22Rv1 (cell line): ENCODE results near the gene MDM1.

Experiments
- ZFX ChIP-seq: fragments of 450-650 bp; IDR thresholded peaks from 2 replicates; pipeline ENCODE4 v1.6.1; 2017; ENCODE audit warnings: antibody characterized with exemption, borderline replicate concordance
- TF ChIP-seq, protein P1 (sequence below): fragments of 450-650 bp; IDR thresholded peaks from 2 replicates; pipeline ENCODE4 v1.5.1; 2017; ENCODE audit warnings: mild to moderate bottlenecking

GRCh38 chr12:68374307-68374982 is 42.3 kb upstream of the MDM1 start:
- TF ChIP-seq, protein P1, sequence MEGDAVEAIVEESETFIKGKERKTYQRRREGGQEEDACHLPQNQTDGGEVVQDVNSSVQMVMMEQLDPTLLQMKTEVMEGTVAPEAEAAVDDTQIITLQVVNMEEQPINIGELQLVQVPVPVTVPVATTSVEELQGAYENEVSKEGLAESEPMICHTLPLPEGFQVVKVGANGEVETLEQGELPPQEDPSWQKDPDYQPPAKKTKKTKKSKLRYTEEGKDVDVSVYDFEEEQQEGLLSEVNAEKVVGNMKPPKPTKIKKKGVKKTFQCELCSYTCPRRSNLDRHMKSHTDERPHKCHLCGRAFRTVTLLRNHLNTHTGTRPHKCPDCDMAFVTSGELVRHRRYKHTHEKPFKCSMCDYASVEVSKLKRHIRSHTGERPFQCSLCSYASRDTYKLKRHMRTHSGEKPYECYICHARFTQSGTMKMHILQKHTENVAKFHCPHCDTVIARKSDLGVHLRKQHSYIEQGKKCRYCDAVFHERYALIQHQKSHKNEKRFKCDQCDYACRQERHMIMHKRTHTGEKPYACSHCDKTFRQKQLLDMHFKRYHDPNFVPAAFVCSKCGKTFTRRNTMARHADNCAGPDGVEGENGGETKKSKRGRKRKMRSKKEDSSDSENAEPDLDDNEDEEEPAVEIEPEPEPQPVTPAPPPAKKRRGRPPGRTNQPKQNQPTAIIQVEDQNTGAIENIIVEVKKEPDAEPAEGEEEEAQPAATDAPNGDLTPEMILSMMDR, result no peak
- no peak for TF ChIP-seq ZFX
